SK-N-SH (cell line): ENCODE results near the gene TLR4. TPM values are rescaled to one million over a fixed set of nuclear protein-coding genes. Genes with fewer than 3 reads are reported as not detected.

Experiments
- CTCF ChIA-PET: fragments of 300-600, 350-600 bp; formaldehyde crosslinking; extraction: SDS; loops from one replicate; lab custom pipeline; 2021; lab: Yijun Ruan, JAX
- POLR2A ChIA-PET: fragments of 350-600 bp; sonication (Branson Sonifier 250); formaldehyde crosslinking; extraction: SDS; loops from one replicate; lab custom pipeline; 2020; ENCODE audit warnings: antibody characterized with exemption, inconsistent platforms; lab: Yijun Ruan, JAX
- DNase-seq: peaks from one replicate; pipeline ENCODE4 v3.0.0; 2012
- H2AFZ ChIP-seq: fragments of 200-600 bp; sonication (generic); 2 replicates; pipeline ENCODE4 v1.8.1; 2016; ENCODE audit warnings: antibody characterized with exemption, mild to moderate bottlenecking, low read depth
- H3F3A ChIP-seq: fragments of 200-600 bp; sonication (generic); replicated peaks from 2 replicates; pipeline ENCODE3; 2016; ENCODE audit warnings: antibody characterized with exemption, mild to moderate bottlenecking; ENCODE audit not compliant: insufficient read depth
- H3K27ac ChIP-seq, 2 experiments: fragments of 200-500 bp in 1 of 2; fragments of 200-600 bp in 1 of 2; sonication (Bioruptor generic) in 1 of 2; sonication (generic), shearing (Covaris generic) in 1 of 2; 2 replicates each; pipeline versions ENCODE4 v1.5.1 to v1.6.1; 2014 to 2016; ENCODE audit warnings: low read depth in 2 of 2, inconsistent platforms in 1 of 2, low read length in 1 of 2, mild to moderate bottlenecking in 1 of 2, mixed read lengths in 1 of 2
- H3K27me3 ChIP-seq: fragments of 200-600 bp; sonication (generic), shearing (Covaris generic); 2 replicates; pipeline ENCODE4 v1.6.1; 2016; ENCODE audit warnings: mixed run types; ENCODE audit not compliant: insufficient read depth
- H3K36me3 ChIP-seq, 2 experiments: fragments of 200-500 bp in 1 of 2; fragments of 200-600 bp in 1 of 2; sonication (Bioruptor generic) in 1 of 2; sonication (generic) in 1 of 2; replicated peaks in 1 of 2; 2 replicates each; pipeline versions ENCODE3 to v1.5.1; 2014 to 2016; ENCODE audit warnings: low read length in 1 of 2, mild to moderate bottlenecking in 1 of 2; ENCODE audit not compliant: insufficient read depth in 2 of 2, control insufficient read depth in 1 of 2
- H3K4me1 ChIP-seq, 2 experiments: fragments of 200-500 bp in 1 of 2; fragments of 200-600 bp in 1 of 2; sonication (Bioruptor generic) in 1 of 2; sonication (generic), shearing (Covaris generic) in 1 of 2; 2 replicates each; pipeline versions ENCODE4 v1.5.1 to v1.6.1; 2014 to 2016; ENCODE audit warnings: low read depth in 1 of 2, low read length in 1 of 2, mixed run types in 1 of 2; ENCODE audit not compliant: insufficient read depth in 2 of 2, control insufficient read depth in 1 of 2
- H3K4me2 ChIP-seq: fragments of 200-600 bp; sonication (generic), shearing (Covaris generic); 2 replicates; pipeline ENCODE4 v1.6.1; 2017; ENCODE audit warnings: mixed run types
- H3K4me3 ChIP-seq, 2 experiments: fragments of 200-500 bp in 1 of 2; fragments of 200-600 bp in 1 of 2; sonication (Bioruptor generic) in 1 of 2; sonication (generic), shearing (Covaris generic) in 1 of 2; 2 replicates each; pipeline versions ENCODE4 v1.5.1 to v1.8.1; 2014 to 2016; ENCODE audit warnings: low read depth in 2 of 2, inconsistent platforms in 1 of 2, low read length in 1 of 2, mild to moderate bottlenecking in 1 of 2, mixed read lengths in 1 of 2, moderate library complexity in 1 of 2
- H3K79me2 ChIP-seq: fragments of 200-600 bp; sonication (generic); 2 replicates; pipeline ENCODE4 v1.8.1; 2017; ENCODE audit warnings: mild to moderate bottlenecking; ENCODE audit not compliant: insufficient read depth
- H3K9ac ChIP-seq: fragments of 200-600 bp; sonication (generic); 2 replicates; pipeline ENCODE4 v1.6.1; 2017; ENCODE audit warnings: mixed run types
- H3K9me2 ChIP-seq: fragments of 200-600 bp; sonication (generic); 2 replicates; pipeline ENCODE4 v1.6.1; 2017; ENCODE audit warnings: mixed run types
- H3K9me3 ChIP-seq: fragments of 200-600 bp; sonication (generic); 2 replicates; pipeline ENCODE4 v1.6.1; 2017; ENCODE audit warnings: mixed run types, mild to moderate bottlenecking, moderate library complexity
- H4K20me1 ChIP-seq: fragments of 200-600 bp; sonication (generic); 2 replicates; pipeline ENCODE4 v1.6.1; 2017; ENCODE audit warnings: mild to moderate bottlenecking, mixed run types; ENCODE audit not compliant: insufficient read depth
- CHD2 ChIP-seq: fragments of 150-350 bp; IDR thresholded peaks from 2 replicates; pipeline ENCODE4 v1.6.1; 2018; ENCODE audit warnings: low read length; ENCODE audit not compliant: partially characterized antibody
- CTCF ChIP-seq: fragments of 200-600 bp; sonication (generic); IDR thresholded peaks from 2 replicates; pipeline ENCODE4 v1.6.1; 2017; ENCODE audit warnings: antibody characterized with exemption, mild to moderate bottlenecking, moderate library complexity
- ELF1 ChIP-seq: IDR thresholded peaks from 2 replicates; pipeline ENCODE4 v1.4.0; 2012
- EP300 ChIP-seq, 2 experiments: IDR thresholded peaks; 2 replicates each; pipeline versions ENCODE4 v1.4.0 to v1.6.1; 2012; ENCODE audit warnings: borderline replicate concordance in 1 of 2, low read depth in 1 of 2, low read length in 1 of 2
- EZH2phosphoT487 ChIP-seq: fragments of 200-600 bp; sonication (generic); IDR thresholded peaks from 2 replicates; pipeline ENCODE4 v1.6.1; 2017; ENCODE audit warnings: low read depth, mixed run types, mild to moderate bottlenecking, antibody characterized with exemption, moderate library complexity, borderline replicate concordance
- FOXM1 ChIP-seq: IDR thresholded peaks from 2 replicates; pipeline ENCODE4 v1.4.0; 2012; ENCODE audit warnings: low read depth, mild to moderate bottlenecking
- GATA2 ChIP-seq: sonication (generic); formaldehyde crosslinking; IDR thresholded peaks from 2 replicates; pipeline ENCODE4 v1.5.0; 2020; ENCODE audit warnings: mild to moderate bottlenecking, missing genetic modification reagents
- NRF1 ChIP-seq: IDR thresholded peaks from 2 replicates; pipeline ENCODE4 v1.6.1; 2012; ENCODE audit warnings: low read depth, mild to moderate bottlenecking, low read length
- POLR2AphosphoS5 ChIP-seq: IDR thresholded peaks from 2 replicates; pipeline ENCODE4 v1.6.1; 2012; ENCODE audit warnings: low read depth, low read length
- RCOR1 ChIP-seq: fragments of 150-350 bp; IDR thresholded peaks from 2 replicates; pipeline ENCODE4 v1.6.1; 2017; ENCODE audit warnings: antibody characterized with exemption, low read length
- RXRA ChIP-seq: IDR thresholded peaks from 2 replicates; pipeline ENCODE4 v1.4.0; 2012; ENCODE audit warnings: low read depth, mild to moderate bottlenecking, borderline replicate concordance
- SIN3A ChIP-seq: IDR thresholded peaks from 2 replicates; pipeline ENCODE4 v1.6.1; 2012; ENCODE audit warnings: low read depth, mild to moderate bottlenecking, low read length, moderate library complexity, borderline replicate concordance
- TCF12 ChIP-seq: IDR thresholded peaks from 2 replicates; pipeline ENCODE4 v1.4.0; 2012
- TEAD4 ChIP-seq: IDR thresholded peaks from 2 replicates; pipeline ENCODE4 v1.4.0; 2012; ENCODE audit warnings: mild to moderate bottlenecking, borderline replicate concordance; ENCODE audit not compliant: insufficient read depth
- YY1 ChIP-seq: IDR thresholded peaks from 2 replicates; pipeline ENCODE4 v1.4.0; 2012; ENCODE audit warnings: low read depth, mild to moderate bottlenecking
- ZBTB33 ChIP-seq: IDR thresholded peaks from 2 replicates; pipeline ENCODE4 v1.4.0; 2012; ENCODE audit warnings: low read depth, borderline replicate concordance
- WGBS: methylation state at CpG from one replicate; pipeline ENCODE4 v1.1.6; 2017; ENCODE audit warnings: low lambda C conversion rate; 5-methylcytosine and 5-hydroxymethylcytosine counted together
- polyA plus RNA-seq, 3 experiments: library from polyadenylated mRNA; depleted of rRNA; stranded (reverse); fragments of >200 nt; gene quantifications; 2 replicates each; pipeline ENCODE4 v1.2.3, GENCODE V29; 2012
- TF ChIP-seq, protein P1 (sequence below): IDR thresholded peaks from 2 replicates; pipeline ENCODE4 v1.6.1; 2012; ENCODE audit warnings: mild to moderate bottlenecking, low read depth, low read length, moderate library complexity
- TF ChIP-seq, protein P2 (sequence below): IDR thresholded peaks from 2 replicates; pipeline ENCODE4; 2012
- TF ChIP-seq, protein P3 (sequence below): fragments of 150-350 bp; IDR thresholded peaks from 2 replicates; pipeline ENCODE4 v1.6.1; 2016; ENCODE audit warnings: mild to moderate bottlenecking, low read depth, low read length

TLR4 gene
- polyA plus RNA-seq, 1 of the 3 experiments (the other 2 are of a cell fraction) = 0.85 TPM

GRCh38 chr9:117715411-117715989, 11.3 kb downstream of the TLR4 start:
- H3K9ac ChIP-seq = no peak overlapping the region
- H3F3A ChIP-seq = peaks cover 5% of the 10 kb centered on the region
- ChIA-PET CTCF (no interaction called here), POLR2A (no interaction called here)
- H3K4me1 ChIP-seq = peaks cover 3 to 21% of the 10 kb centered on the region in 2 experiments; a peak in 2 of 4 replicates
- TF ChIP-seq POLR2AphosphoS5 (no peak), EP300 (IDR thresholded peaks at IDR 0.05; ENCODE audit: borderline replicate concordance in 1 of 2, low read depth in 1 of 2, low read length in 1 of 2) (no peak), ZBTB33 (no peak), RXRA (no peak), CTCF (no peak), EZH2phosphoT487 (no peak), YY1 (no peak), GATA2 (CRISPR knock-in tag) (no peak), FOXM1 (no peak), RCOR1 (no peak), CHD2 (no peak), SIN3A (no peak), NRF1 (no peak), TCF12 (no peak), ELF1 (no peak), TEAD4 (no peak)
- TF ChIP-seq, protein P1, sequence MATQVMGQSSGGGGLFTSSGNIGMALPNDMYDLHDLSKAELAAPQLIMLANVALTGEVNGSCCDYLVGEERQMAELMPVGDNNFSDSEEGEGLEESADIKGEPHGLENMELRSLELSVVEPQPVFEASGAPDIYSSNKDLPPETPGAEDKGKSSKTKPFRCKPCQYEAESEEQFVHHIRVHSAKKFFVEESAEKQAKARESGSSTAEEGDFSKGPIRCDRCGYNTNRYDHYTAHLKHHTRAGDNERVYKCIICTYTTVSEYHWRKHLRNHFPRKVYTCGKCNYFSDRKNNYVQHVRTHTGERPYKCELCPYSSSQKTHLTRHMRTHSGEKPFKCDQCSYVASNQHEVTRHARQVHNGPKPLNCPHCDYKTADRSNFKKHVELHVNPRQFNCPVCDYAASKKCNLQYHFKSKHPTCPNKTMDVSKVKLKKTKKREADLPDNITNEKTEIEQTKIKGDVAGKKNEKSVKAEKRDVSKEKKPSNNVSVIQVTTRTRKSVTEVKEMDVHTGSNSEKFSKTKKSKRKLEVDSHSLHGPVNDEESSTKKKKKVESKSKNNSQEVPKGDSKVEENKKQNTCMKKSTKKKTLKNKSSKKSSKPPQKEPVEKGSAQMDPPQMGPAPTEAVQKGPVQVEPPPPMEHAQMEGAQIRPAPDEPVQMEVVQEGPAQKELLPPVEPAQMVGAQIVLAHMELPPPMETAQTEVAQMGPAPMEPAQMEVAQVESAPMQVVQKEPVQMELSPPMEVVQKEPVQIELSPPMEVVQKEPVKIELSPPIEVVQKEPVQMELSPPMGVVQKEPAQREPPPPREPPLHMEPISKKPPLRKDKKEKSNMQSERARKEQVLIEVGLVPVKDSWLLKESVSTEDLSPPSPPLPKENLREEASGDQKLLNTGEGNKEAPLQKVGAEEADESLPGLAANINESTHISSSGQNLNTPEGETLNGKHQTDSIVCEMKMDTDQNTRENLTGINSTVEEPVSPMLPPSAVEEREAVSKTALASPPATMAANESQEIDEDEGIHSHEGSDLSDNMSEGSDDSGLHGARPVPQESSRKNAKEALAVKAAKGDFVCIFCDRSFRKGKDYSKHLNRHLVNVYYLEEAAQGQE = no peak
- TF ChIP-seq, protein P2, sequence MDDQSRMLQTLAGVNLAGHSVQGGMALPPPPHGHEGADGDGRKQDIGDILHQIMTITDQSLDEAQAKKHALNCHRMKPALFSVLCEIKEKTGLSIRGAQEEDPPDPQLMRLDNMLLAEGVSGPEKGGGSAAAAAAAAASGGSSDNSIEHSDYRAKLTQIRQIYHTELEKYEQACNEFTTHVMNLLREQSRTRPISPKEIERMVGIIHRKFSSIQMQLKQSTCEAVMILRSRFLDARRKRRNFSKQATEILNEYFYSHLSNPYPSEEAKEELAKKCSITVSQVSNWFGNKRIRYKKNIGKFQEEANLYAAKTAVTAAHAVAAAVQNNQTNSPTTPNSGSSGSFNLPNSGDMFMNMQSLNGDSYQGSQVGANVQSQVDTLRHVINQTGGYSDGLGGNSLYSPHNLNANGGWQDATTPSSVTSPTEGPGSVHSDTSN = no peak
- TF ChIP-seq, protein P3, sequence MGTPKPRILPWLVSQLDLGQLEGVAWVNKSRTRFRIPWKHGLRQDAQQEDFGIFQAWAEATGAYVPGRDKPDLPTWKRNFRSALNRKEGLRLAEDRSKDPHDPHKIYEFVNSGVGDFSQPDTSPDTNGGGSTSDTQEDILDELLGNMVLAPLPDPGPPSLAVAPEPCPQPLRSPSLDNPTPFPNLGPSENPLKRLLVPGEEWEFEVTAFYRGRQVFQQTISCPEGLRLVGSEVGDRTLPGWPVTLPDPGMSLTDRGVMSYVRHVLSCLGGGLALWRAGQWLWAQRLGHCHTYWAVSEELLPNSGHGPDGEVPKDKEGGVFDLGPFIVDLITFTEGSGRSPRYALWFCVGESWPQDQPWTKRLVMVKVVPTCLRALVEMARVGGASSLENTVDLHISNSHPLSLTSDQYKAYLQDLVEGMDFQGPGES = no peak
- no peaks in the 10 kb centered on the region for H3K27me3 ChIP-seq
- no peaks in the 10 kb centered on the region for H4K20me1 ChIP-seq
- no peaks in the 10 kb centered on the region for H3K9me2 ChIP-seq
- H3K27ac ChIP-seq = no peak overlapping the region
- no peaks in the 10 kb centered on the region for H3K9me3 ChIP-seq
- DNase-seq = no peak
- H3K79me2 ChIP-seq = no peaks in the 10 kb centered on the region
- 43% methylated on average over 5 of the region's 5 CpGs for WGBS
- H3K4me3 ChIP-seq = no peak overlapping the region
- no peak overlapping the region for H2AFZ ChIP-seq
- H3K36me3 ChIP-seq = peaks cover 0 to 18% of the 10 kb centered on the region in 2 experiments
- no peak overlapping the region for H3K4me2 ChIP-seq
